ENCODE measurements around the gene SLN. TPM values are rescaled to one million over a fixed set of nuclear protein-coding genes. Genes with fewer than 3 reads are reported as not detected.

The SLN gene
- total RNA-seq, 1 donor from 2014 or later: not detected

DNA sequence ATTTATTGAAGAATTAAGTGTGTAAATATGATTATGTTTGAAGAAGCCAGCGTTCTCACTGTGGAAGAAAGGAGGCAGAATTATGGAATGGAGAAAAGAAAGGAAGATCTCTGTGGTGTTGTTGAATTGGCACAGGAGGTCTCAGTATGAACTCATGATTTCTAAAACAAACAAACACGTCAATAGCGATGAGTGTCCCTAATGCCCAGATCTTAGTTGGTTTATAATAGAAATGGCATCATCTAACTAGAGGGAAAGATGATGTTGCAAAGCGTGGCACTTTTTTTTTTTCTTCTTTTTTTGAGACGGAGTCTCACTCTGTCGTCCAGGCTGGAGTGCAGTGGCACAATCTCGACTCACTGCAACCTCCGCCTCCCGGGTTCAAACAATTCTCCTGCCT lies 39.2 kb upstream of the SLN start:
- no peak for DNase-seq (ENCODE audit: low read depth)
- no peaks in the 10 kb centered on the region for H3K27me3 ChIP-seq (ENCODE audit: control insufficient read depth, insufficient read depth, low read length)
- no peaks in the 10 kb centered on the region for H3K36me3 ChIP-seq (ENCODE audit: control insufficient read depth, insufficient read depth, low read length)
- TF ChIP-seq, protein P1, sequence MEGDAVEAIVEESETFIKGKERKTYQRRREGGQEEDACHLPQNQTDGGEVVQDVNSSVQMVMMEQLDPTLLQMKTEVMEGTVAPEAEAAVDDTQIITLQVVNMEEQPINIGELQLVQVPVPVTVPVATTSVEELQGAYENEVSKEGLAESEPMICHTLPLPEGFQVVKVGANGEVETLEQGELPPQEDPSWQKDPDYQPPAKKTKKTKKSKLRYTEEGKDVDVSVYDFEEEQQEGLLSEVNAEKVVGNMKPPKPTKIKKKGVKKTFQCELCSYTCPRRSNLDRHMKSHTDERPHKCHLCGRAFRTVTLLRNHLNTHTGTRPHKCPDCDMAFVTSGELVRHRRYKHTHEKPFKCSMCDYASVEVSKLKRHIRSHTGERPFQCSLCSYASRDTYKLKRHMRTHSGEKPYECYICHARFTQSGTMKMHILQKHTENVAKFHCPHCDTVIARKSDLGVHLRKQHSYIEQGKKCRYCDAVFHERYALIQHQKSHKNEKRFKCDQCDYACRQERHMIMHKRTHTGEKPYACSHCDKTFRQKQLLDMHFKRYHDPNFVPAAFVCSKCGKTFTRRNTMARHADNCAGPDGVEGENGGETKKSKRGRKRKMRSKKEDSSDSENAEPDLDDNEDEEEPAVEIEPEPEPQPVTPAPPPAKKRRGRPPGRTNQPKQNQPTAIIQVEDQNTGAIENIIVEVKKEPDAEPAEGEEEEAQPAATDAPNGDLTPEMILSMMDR (IDR thresholded peaks at IDR 0.05; ENCODE audit: insufficient read depth, low read length, poor library complexity, severe bottlenecking): no peak
- no peak overlapping the region for H3K4me3 ChIP-seq (ENCODE audit: low read depth, low read length)

DNA sequence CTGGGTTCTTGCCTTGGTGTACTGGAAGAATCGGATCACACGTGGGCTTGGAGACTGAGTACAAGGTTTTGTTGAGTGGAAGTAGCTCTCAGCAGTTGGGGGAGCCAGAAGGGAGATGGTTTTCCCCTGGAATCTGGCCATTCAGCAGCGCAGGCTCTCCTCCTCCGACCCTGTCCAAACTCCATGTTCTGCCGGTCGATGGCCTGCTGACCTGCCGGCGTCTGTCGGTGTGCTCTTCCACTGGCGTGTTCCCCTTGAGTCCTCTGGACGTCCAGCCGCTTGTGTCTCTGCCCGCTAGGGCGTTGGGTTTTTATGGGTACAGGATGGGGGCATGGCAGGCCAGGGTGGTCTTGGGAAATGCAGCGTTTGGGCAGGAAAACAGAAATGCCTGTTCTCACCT lies 38.5 kb upstream of the SLN start:
- Histone ChIP-seq H3K4me3 (ENCODE audit: low read depth, low read length) (no peak overlapping the region), H3K27me3 (ENCODE audit: control insufficient read depth, insufficient read depth, low read length) (no peaks in the 10 kb centered on the region), H3K36me3 (ENCODE audit: control insufficient read depth, insufficient read depth, low read length) (no peaks in the 10 kb centered on the region)
- TF ChIP-seq, protein P1 (IDR thresholded peaks at IDR 0.05; ENCODE audit: insufficient read depth, low read length, poor library complexity, severe bottlenecking): no peak
- DNase-seq (ENCODE audit: low read depth): no peak

DNA sequence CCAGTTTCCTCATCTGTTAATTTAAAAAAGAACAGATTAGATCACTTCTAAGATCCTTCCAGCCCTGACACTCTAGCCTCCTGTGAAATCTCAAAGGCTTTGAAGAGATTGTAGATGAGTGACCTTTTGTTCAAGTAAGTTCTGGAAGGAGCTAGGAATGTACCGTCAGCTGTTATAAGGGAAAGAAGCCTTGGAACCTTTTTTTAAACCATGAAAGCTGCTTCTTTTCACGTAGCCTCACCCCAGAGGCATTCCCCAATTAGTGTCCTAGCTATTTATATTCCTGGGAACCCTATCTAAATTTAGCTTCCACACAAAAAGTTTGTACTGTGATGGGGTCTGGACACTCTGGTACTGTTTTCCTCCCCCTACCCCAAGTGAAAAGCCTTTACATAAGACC lies 35.8 kb upstream of the SLN start:
- TF ChIP-seq, protein P1 (IDR thresholded peaks at IDR 0.05; ENCODE audit: insufficient read depth, low read length, poor library complexity, severe bottlenecking): no peak
- Histone ChIP-seq H3K27me3 (ENCODE audit: control insufficient read depth, insufficient read depth, low read length) (no peaks in the 10 kb centered on the region), H3K4me3 (ENCODE audit: low read depth, low read length) (no peak overlapping the region), H3K36me3 (ENCODE audit: control insufficient read depth, insufficient read depth, low read length) (no peaks in the 10 kb centered on the region)
- DNase-seq (ENCODE audit: low read depth): no peak

DNA sequence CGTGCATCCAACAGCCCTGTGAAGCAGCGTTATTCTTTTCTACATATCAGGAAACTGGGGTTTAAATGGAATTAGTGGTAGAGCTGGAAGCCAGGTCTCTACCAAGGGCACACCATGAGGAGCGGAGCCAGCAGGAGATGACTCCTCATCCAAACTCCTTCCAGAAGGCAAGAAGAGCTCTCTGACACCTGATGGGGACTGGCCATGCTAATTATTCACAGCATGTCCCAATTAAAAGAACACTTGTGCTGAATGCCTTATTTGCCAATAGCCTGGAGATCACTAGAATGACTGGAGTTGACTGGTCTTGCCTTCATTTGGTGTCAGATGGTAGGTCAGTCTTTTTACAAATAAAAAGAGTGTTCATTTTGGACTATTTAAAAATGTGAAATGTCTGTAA lies 32.9 kb upstream of the SLN start:
- no peaks in the 10 kb centered on the region for H3K36me3 ChIP-seq (ENCODE audit: control insufficient read depth, insufficient read depth, low read length)
- TF ChIP-seq, protein P1 (IDR thresholded peaks at IDR 0.05; ENCODE audit: insufficient read depth, low read length, poor library complexity, severe bottlenecking): no peak
- H3K27me3 ChIP-seq (ENCODE audit: control insufficient read depth, insufficient read depth, low read length): no peaks in the 10 kb centered on the region
- no peak for DNase-seq (ENCODE audit: low read depth)
- no peak overlapping the region for H3K4me3 ChIP-seq (ENCODE audit: low read depth, low read length)

DNA sequence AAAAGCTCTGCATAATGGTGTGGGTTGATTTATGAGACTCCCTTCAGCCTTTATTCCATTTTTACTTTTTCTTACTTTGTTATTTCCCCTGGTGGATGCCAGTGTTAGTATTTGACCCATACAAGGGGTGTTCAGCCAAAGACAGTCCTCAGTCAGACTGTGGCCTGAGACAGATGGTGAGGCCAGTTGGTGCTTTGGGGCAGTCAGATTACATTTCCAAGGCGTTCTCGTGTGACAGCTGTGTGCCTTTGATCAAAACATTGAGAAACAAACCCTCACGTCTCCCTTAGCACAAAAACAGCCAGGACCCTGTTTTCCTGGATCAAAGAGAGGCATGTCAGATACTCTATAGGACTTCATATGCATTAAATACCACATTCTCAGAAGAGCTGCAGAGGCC lies 31.3 kb upstream of the SLN start:
- TF ChIP-seq, protein P1 (IDR thresholded peaks at IDR 0.05; ENCODE audit: insufficient read depth, low read length, poor library complexity, severe bottlenecking): no peak
- no peak for DNase-seq (ENCODE audit: low read depth)
- Histone ChIP-seq H3K36me3 (ENCODE audit: control insufficient read depth, insufficient read depth, low read length) (no peaks in the 10 kb centered on the region), H3K27me3 (ENCODE audit: control insufficient read depth, insufficient read depth, low read length) (no peaks in the 10 kb centered on the region), H3K4me3 (ENCODE audit: low read depth, low read length) (no peak overlapping the region)

DNA sequence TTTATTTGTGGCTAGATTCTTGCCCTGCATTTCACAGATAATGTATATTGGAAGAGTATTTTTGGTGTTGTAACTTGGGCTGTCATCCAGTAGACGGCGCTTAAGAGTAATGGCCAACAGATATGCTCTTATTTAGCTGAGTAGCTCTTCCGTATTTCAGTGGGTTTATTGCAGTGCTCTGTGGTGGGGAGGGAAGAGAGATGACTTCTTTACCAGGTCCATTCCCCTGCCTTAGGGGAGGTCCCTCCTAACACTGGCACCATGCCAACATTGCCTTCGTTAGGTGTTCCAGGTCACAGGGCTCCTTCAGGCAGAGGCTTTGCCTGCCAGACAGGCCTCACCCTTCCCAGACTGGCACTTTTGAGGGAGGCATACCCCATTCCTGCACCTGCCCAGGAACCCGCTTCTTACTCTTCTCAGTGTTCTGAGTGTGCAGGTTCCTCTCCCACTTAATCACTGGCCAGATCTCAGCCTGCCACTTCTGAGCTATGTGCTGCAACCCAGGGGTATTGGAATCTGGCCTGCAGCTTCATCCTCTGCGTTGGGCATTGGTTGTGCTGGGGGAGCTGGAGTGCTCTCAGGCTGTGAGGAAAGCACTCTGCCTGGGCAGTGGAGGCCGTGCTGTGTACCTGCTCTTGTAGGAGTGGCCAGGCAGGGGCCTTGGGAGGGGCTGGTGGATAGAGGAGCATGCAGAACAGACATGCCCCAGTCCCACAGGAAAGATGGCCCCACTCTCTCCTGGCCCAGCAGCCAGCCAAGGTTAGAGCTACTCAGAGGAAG lies 29.4 kb upstream of the SLN start:
- H3K4me3 ChIP-seq (ENCODE audit: low read depth, low read length): no peak overlapping the region
- no peaks in the 10 kb centered on the region for H3K27me3 ChIP-seq (ENCODE audit: control insufficient read depth, insufficient read depth, low read length)
- TF ChIP-seq, protein P1 (IDR thresholded peaks at IDR 0.05; ENCODE audit: insufficient read depth, low read length, poor library complexity, severe bottlenecking): peak; percentile 74
- H3K36me3 ChIP-seq (ENCODE audit: control insufficient read depth, insufficient read depth, low read length): no peaks in the 10 kb centered on the region
- no peak for DNase-seq (ENCODE audit: low read depth)
